ENCODE measurements around the gene ROS1.

The ROS1 gene

DNA sequence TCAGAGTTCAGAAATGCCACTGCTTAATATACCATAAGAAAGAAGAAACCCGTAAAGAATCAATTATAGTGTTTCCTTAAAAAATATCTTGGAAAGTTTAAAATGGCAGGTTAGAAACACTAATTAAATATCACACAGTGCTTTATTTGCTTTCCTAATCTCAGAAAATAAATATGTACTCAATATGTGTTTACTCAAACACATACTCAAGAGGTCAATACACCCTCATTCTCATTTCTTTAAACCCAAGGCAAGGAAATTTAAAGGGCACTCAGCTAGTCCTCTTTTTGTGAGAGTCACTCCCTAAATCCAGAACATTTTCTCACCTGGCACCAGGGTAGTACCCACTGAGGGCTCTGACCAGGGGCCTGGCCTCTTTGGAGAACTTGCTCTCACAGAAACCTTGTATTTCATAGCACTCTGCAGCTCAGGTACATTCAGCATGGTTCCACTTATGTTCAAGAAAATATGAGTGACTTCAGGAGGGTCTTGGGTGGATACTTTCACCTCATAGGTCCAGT is 38.2 kb downstream of the ROS1 start:
- Histone ChIP-seq H2BK5ac (ENCODE audit: low read depth, low read length, poor library complexity, severe bottlenecking) (no peak overlapping the region), H3K4ac (ENCODE audit: low read depth in 1 of 2, low read length in 2 of 2) (no peak overlapping the region), H3K18ac (ENCODE audit: low read depth in 1 of 2, low read length in 2 of 2) (no peak overlapping the region), H3K23ac (ENCODE audit: low read length in 2 of 2) (no peak overlapping the region), H3K27me3 (ENCODE audit: control insufficient read depth in 1 of 2, insufficient read depth in 1 of 2, low read length in 2 of 2) (no peaks in the 10 kb centered on the region), H3K4me1 (ENCODE audit: control insufficient read depth, insufficient read depth, low read depth, low read length) (no peaks in the 10 kb centered on the region), H4K91ac (ENCODE audit: low read length) (no peak overlapping the region), H3K79me1 (replicated peaks; ENCODE audit: low read length, poor library complexity, severe bottlenecking) (no peaks in the 10 kb centered on the region), H3K4me2 (ENCODE audit: low read length, poor library complexity, severe bottlenecking) (no peak overlapping the region), H4K8ac (ENCODE audit: low read length) (no peak overlapping the region), H2AFZ (ENCODE audit: low read depth, low read length) (no peak overlapping the region), H2BK120ac (ENCODE audit: low read depth, low read length) (no peak overlapping the region), H3K14ac (ENCODE audit: low read length in 2 of 2) (no peak overlapping the region), H3K9me3 (ENCODE audit: control insufficient read depth, low read length) (no peaks in the 10 kb centered on the region), H2AK5ac (ENCODE audit: low read length, severe bottlenecking) (no peak overlapping the region), H3K9ac (ENCODE audit: low read length) (no peak overlapping the region), H2BK15ac (ENCODE audit: low read depth, poor library complexity, severe bottlenecking) (no peak overlapping the region), H3K36me3 (ENCODE audit: control insufficient read depth in 1 of 2, insufficient read depth in 2 of 2, low read depth in 1 of 2, low read length in 2 of 2) (no peaks in the 10 kb centered on the region), H3K4me3 (ENCODE audit: insufficient read depth in 1 of 2, low read depth in 1 of 2, low read length in 2 of 2) (no peak overlapping the region), H2BK12ac (ENCODE audit: low read length in 2 of 2) (no peak overlapping the region), H3K27ac (ENCODE audit: low read length, poor library complexity, severe bottlenecking) (no peak overlapping the region)
- no CpG with 5 or more reads among the region's 1 CpG for WGBS
- no peak for DNase-seq

- no peak overlapping the region for H2BK120ac ChIP-seq (ENCODE audit: low read depth, low read length)
- no peak overlapping the region for H3K4ac ChIP-seq (ENCODE audit: low read depth in 1 of 2, low read length in 2 of 2)
- H2BK15ac ChIP-seq (ENCODE audit: low read depth, poor library complexity, severe bottlenecking) = no peak overlapping the region
- H3K14ac ChIP-seq (ENCODE audit: low read length in 2 of 2) = no peak overlapping the region
- H3K79me1 ChIP-seq (replicated peaks; ENCODE audit: low read length, poor library complexity, severe bottlenecking) = no peaks in the 10 kb centered on the region
- H3K9me3 ChIP-seq (ENCODE audit: control insufficient read depth, low read length) = no peaks in the 10 kb centered on the region
- no peak overlapping the region for H2BK12ac ChIP-seq (ENCODE audit: low read length in 2 of 2)
- no peak overlapping the region for H3K4me3 ChIP-seq (ENCODE audit: insufficient read depth in 1 of 2, low read depth in 1 of 2, low read length in 2 of 2)
- H3K4me2 ChIP-seq (ENCODE audit: low read length, poor library complexity, severe bottlenecking) = no peak overlapping the region
- H4K91ac ChIP-seq (ENCODE audit: low read length) = no peak overlapping the region
- no peak overlapping the region for H3K27ac ChIP-seq (ENCODE audit: low read length, poor library complexity, severe bottlenecking)
- H3K36me3 ChIP-seq (ENCODE audit: control insufficient read depth in 1 of 2, insufficient read depth in 2 of 2, low read depth in 1 of 2, low read length in 2 of 2) = no peaks in the 10 kb centered on the region
- no peak for DNase-seq
- H3K9ac ChIP-seq (ENCODE audit: low read length) = no peak overlapping the region
- no peak overlapping the region for H4K8ac ChIP-seq (ENCODE audit: low read length)
- no peak overlapping the region for H2AFZ ChIP-seq (ENCODE audit: low read depth, low read length)
- no peaks in the 10 kb centered on the region for H3K27me3 ChIP-seq (ENCODE audit: control insufficient read depth in 1 of 2, insufficient read depth in 1 of 2, low read length in 2 of 2)
- 92% methylated on average over 2 of the region's 2 CpGs for WGBS
- H3K4me1 ChIP-seq (ENCODE audit: control insufficient read depth, insufficient read depth, low read depth, low read length) = no peaks in the 10 kb centered on the region
- no peak overlapping the region for H3K18ac ChIP-seq (ENCODE audit: low read depth in 1 of 2, low read length in 2 of 2)
- H2BK5ac ChIP-seq (ENCODE audit: low read depth, low read length, poor library complexity, severe bottlenecking) = no peak overlapping the region
- H2AK5ac ChIP-seq (ENCODE audit: low read length, severe bottlenecking) = no peak overlapping the region
- H3K23ac ChIP-seq (ENCODE audit: low read length in 2 of 2) = no peak overlapping the region
These were observed 41.1 kb downstream of the ROS1 start for GRCh38 chr6:117384659-117385058.

DNA sequence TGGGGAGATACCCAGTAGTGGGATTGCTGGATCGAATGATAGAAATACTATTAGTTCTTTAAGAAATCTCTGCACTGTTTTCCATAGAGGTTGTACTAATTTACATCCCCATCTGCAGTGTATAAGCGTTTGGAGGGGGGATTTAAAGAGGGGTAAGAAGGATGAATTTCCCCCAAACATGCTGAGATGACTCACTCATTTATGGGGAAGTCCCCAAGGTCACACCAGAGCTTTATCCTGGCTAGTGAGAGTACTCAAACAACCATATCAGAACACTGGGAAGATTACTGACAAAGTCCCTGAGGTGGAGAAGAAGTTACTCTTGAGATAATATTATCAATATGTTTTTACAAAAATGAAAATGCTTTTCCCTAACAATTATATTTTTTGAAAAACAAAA is 44.0 kb downstream of the ROS1 start:
- DNase-seq = no peak
- H2AFZ ChIP-seq (ENCODE audit: low read depth, low read length) = no peak overlapping the region
- H3K9me3 ChIP-seq (ENCODE audit: control insufficient read depth, low read length) = no peaks in the 10 kb centered on the region
- no peaks in the 10 kb centered on the region for H3K36me3 ChIP-seq (ENCODE audit: control insufficient read depth in 1 of 2, insufficient read depth in 2 of 2, low read depth in 1 of 2, low read length in 2 of 2)
- no peak overlapping the region for H3K23ac ChIP-seq (ENCODE audit: low read length in 2 of 2)
- no peak overlapping the region for H3K27ac ChIP-seq (ENCODE audit: low read length, poor library complexity, severe bottlenecking)
- no peak overlapping the region for H4K91ac ChIP-seq (ENCODE audit: low read length)
- H2BK12ac ChIP-seq (ENCODE audit: low read length in 2 of 2) = no peak overlapping the region
- H3K79me1 ChIP-seq (replicated peaks; ENCODE audit: low read length, poor library complexity, severe bottlenecking) = no peaks in the 10 kb centered on the region
- no peak overlapping the region for H2BK15ac ChIP-seq (ENCODE audit: low read depth, poor library complexity, severe bottlenecking)
- no peak overlapping the region for H2AK5ac ChIP-seq (ENCODE audit: low read length, severe bottlenecking)
- H4K8ac ChIP-seq (ENCODE audit: low read length) = no peak overlapping the region
- WGBS = no CpG with 5 or more reads among the region's 2 CpGs
- no peak overlapping the region for H3K14ac ChIP-seq (ENCODE audit: low read length in 2 of 2)
- H3K4ac ChIP-seq (ENCODE audit: low read depth in 1 of 2, low read length in 2 of 2) = no peak overlapping the region
- H3K27me3 ChIP-seq (ENCODE audit: control insufficient read depth in 1 of 2, insufficient read depth in 1 of 2, low read length in 2 of 2) = no peaks in the 10 kb centered on the region
- H3K4me2 ChIP-seq (ENCODE audit: low read length, poor library complexity, severe bottlenecking) = no peak overlapping the region
- H3K4me1 ChIP-seq (ENCODE audit: control insufficient read depth, insufficient read depth, low read depth, low read length) = no peaks in the 10 kb centered on the region
- H3K4me3 ChIP-seq (ENCODE audit: insufficient read depth in 1 of 2, low read depth in 1 of 2, low read length in 2 of 2) = no peak overlapping the region
- no peak overlapping the region for H2BK120ac ChIP-seq (ENCODE audit: low read depth, low read length)
- H2BK5ac ChIP-seq (ENCODE audit: low read depth, low read length, poor library complexity, severe bottlenecking) = no peak overlapping the region
- H3K18ac ChIP-seq (ENCODE audit: low read depth in 1 of 2, low read length in 2 of 2) = no peak overlapping the region
- no peak overlapping the region for H3K9ac ChIP-seq (ENCODE audit: low read length)

GRCh38 chr6:117380298-117380697 is 45.4 kb downstream of the ROS1 start:
- Histone ChIP-seq H3K23ac (ENCODE audit: low read length in 2 of 2) (no peak overlapping the region), H2AK5ac (ENCODE audit: low read length, severe bottlenecking) (no peak overlapping the region), H2BK12ac (ENCODE audit: low read length in 2 of 2) (no peak overlapping the region), H2BK15ac (ENCODE audit: low read depth, poor library complexity, severe bottlenecking) (no peak overlapping the region), H4K91ac (ENCODE audit: low read length) (no peak overlapping the region), H3K4me3 (ENCODE audit: insufficient read depth in 1 of 2, low read depth in 1 of 2, low read length in 2 of 2) (no peak overlapping the region), H2BK120ac (ENCODE audit: low read depth, low read length) (no peak overlapping the region), H4K8ac (ENCODE audit: low read length) (no peak overlapping the region), H3K9me3 (ENCODE audit: control insufficient read depth, low read length) (no peaks in the 10 kb centered on the region), H3K27ac (ENCODE audit: low read length, poor library complexity, severe bottlenecking) (no peak overlapping the region), H3K79me1 (replicated peaks; ENCODE audit: low read length, poor library complexity, severe bottlenecking) (no peaks in the 10 kb centered on the region), H3K9ac (ENCODE audit: low read length) (no peak overlapping the region), H2BK5ac (ENCODE audit: low read depth, low read length, poor library complexity, severe bottlenecking) (no peak overlapping the region), H3K4me2 (ENCODE audit: low read length, poor library complexity, severe bottlenecking) (no peak overlapping the region), H3K4me1 (ENCODE audit: control insufficient read depth, insufficient read depth, low read depth, low read length) (no peaks in the 10 kb centered on the region), H3K27me3 (ENCODE audit: control insufficient read depth in 1 of 2, insufficient read depth in 1 of 2, low read length in 2 of 2) (no peaks in the 10 kb centered on the region), H3K36me3 (ENCODE audit: control insufficient read depth in 1 of 2, insufficient read depth in 2 of 2, low read depth in 1 of 2, low read length in 2 of 2) (no peaks in the 10 kb centered on the region), H3K18ac (ENCODE audit: low read depth in 1 of 2, low read length in 2 of 2) (no peak overlapping the region), H3K14ac (ENCODE audit: low read length in 2 of 2) (no peak overlapping the region), H3K4ac (ENCODE audit: low read depth in 1 of 2, low read length in 2 of 2) (no peak overlapping the region), H2AFZ (ENCODE audit: low read depth, low read length) (no peak overlapping the region)
- DNase-seq = no peak
- 85% methylated on average over 2 of the region's 2 CpGs for WGBS
